ENCODE data around the gene ESR1.

DNA sequence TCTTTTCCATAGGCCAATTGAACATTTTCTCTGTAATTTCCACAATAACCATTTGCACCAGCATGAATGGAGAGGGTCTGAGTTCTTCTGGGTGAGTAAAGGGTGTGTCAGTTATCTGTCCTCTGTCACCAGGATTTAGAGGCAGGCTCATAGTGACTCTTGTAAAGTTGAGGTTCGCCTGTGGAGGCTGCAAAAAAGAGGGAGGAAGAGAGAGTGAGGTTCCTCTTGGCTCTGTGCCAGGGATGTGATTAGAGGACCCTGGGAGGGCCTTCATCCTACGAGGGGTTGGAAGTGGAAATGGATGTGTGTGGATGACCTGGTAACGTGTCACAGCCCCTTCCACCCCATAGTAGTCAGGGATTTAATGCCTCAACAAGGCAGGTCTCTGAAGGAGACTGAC lies 242.0 kb downstream of the ESR1 start:
- TF ChIP-seq, protein P1, sequence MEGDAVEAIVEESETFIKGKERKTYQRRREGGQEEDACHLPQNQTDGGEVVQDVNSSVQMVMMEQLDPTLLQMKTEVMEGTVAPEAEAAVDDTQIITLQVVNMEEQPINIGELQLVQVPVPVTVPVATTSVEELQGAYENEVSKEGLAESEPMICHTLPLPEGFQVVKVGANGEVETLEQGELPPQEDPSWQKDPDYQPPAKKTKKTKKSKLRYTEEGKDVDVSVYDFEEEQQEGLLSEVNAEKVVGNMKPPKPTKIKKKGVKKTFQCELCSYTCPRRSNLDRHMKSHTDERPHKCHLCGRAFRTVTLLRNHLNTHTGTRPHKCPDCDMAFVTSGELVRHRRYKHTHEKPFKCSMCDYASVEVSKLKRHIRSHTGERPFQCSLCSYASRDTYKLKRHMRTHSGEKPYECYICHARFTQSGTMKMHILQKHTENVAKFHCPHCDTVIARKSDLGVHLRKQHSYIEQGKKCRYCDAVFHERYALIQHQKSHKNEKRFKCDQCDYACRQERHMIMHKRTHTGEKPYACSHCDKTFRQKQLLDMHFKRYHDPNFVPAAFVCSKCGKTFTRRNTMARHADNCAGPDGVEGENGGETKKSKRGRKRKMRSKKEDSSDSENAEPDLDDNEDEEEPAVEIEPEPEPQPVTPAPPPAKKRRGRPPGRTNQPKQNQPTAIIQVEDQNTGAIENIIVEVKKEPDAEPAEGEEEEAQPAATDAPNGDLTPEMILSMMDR (conservative IDR thresholded peaks at IDR 0.05 in 1 of 2, IDR thresholded peaks at IDR 0.05 in 1 of 2; ENCODE audit: extremely low read depth in 1 of 2, insufficient read depth in 1 of 2, low read depth in 1 of 2, low read length in 2 of 2), result no peak
- TF ChIP-seq EZH2 (IDR thresholded peaks at IDR 0.05; ENCODE audit: borderline replicate concordance, low read length), result no peak
